ENCODE data around the gene EBLN1. TPM values are rescaled to one million over a fixed set of nuclear protein-coding genes. Genes with fewer than 3 reads are reported as not detected.

Gene EBLN1
- total RNA-seq, result not detected

GRCh38 chr10:22217842-22218241, at the start of gene EBLN1:
EBLN1 (minus strand) TSS chr10:22218015; CDS start chr10:22209983, 8,032 bp downstream.
- Mint-ChIP-seq H3K27me3 (ENCODE audit: low read depth) (no peaks in the 10 kb centered on the region), H3K27ac (no peak within 1 kb of the TSS), H3K9me3 (no peaks in the 10 kb centered on the region), H3K36me3 (ENCODE audit: insufficient read depth in 2 of 2) (no peaks in the 10 kb centered on the region), H3K4me1 (ENCODE audit: low read depth) (peaks cover 35% of the 10 kb centered on the region), H3K4me3 (no peak within 1 kb of the TSS)
- ATAC-seq (replicated peaks in 1 of 2) (no peak), DNase-seq (no peak)

- peaks cover 24% of the 10 kb centered on the region for H3K27me3 Mint-ChIP-seq (ENCODE audit: low read depth)
- no peaks in the 10 kb centered on the region for H3K9me3 Mint-ChIP-seq
- DNase-seq (no peak), ATAC-seq (replicated peaks in 1 of 2) (no peak)
- peaks cover 0 to 3% of the 10 kb centered on the region in 2 donors for H3K36me3 Mint-ChIP-seq (ENCODE audit: insufficient read depth in 2 of 2)
- peaks cover 6% of the 10 kb centered on the region for H3K4me1 Mint-ChIP-seq (ENCODE audit: low read depth)
- H3K27ac Mint-ChIP-seq, result no peak overlapping the region
- no peak overlapping the region for H3K4me3 Mint-ChIP-seq
Observed at GRCh38 chr10:22265839-22266537, 48.2 kb upstream of the EBLN1 start.

- Mint-ChIP-seq H3K4me1 (ENCODE audit: low read depth) (peaks cover under 1% of the 10 kb centered on the region), H3K27me3 (ENCODE audit: low read depth) (peaks cover 35% of the 10 kb centered on the region), H3K27ac (no peak overlapping the region), H3K4me3 (no peak overlapping the region), H3K36me3 (ENCODE audit: insufficient read depth in 2 of 2) (peaks cover 0 to 3% of the 10 kb centered on the region in 2 donors), H3K9me3 (no peaks in the 10 kb centered on the region)
- DNase-seq, result no peak
- no peak for ATAC-seq (replicated peaks in 1 of 2)
Observed at GRCh38 chr10:22263106-22263505, 45.3 kb upstream of the EBLN1 start.

GRCh38 chr10:22259280-22259679, 41.5 kb upstream of the EBLN1 start:
- DNase-seq (peak; percentile 10 to 16), ATAC-seq (replicated peaks in 1 of 2) (peak; percentile 60 to 73)
- Mint-ChIP-seq H3K4me3 (no peak overlapping the region), H3K36me3 (ENCODE audit: insufficient read depth in 2 of 2) (no peaks in the 10 kb centered on the region), H3K4me1 (ENCODE audit: low read depth) (peaks cover 4% of the 10 kb centered on the region), H3K27me3 (ENCODE audit: low read depth) (peaks cover 18% of the 10 kb centered on the region), H3K9me3 (no peaks in the 10 kb centered on the region), H3K27ac (no peak overlapping the region)

- H3K27me3 Mint-ChIP-seq (ENCODE audit: low read depth), result peaks cover 18% of the 10 kb centered on the region
- H3K4me3 Mint-ChIP-seq, result no peak overlapping the region
- DNase-seq (no peak), ATAC-seq (replicated peaks in 1 of 2) (no peak)
- no peak overlapping the region for H3K27ac Mint-ChIP-seq
- no peaks in the 10 kb centered on the region for H3K9me3 Mint-ChIP-seq
- H3K4me1 Mint-ChIP-seq (ENCODE audit: low read depth), result peaks cover 9% of the 10 kb centered on the region
- no peaks in the 10 kb centered on the region for H3K36me3 Mint-ChIP-seq (ENCODE audit: insufficient read depth in 2 of 2)
Observed at GRCh38 chr10:22258471-22258870, 40.7 kb upstream of the EBLN1 start.

DNA sequence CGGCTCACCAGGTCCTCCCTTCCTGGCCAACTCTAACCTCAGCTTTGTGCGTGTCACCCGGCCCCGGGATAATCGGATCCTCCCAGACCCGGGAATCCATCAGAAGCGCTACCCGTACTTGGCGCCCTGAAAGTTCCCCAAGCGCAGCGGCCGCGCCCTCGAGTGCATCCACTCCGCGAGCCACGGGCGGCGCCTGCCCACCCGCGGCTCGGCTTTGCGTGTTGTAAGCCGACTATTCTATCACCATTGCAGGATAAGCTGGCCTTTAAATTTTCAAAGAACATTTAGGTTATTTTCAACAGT, 35.7 kb upstream of the EBLN1 start:
- no peaks in the 10 kb centered on the region for H3K9me3 Mint-ChIP-seq
- ATAC-seq (replicated peaks in 1 of 2), result no peak
- peaks cover 26% of the 10 kb centered on the region for H3K4me1 Mint-ChIP-seq (ENCODE audit: low read depth)
- H3K36me3 Mint-ChIP-seq (ENCODE audit: insufficient read depth in 2 of 2), result peaks cover 5 to 8% of the 10 kb centered on the region in 2 donors
- H3K4me3 Mint-ChIP-seq, result peak overlapping the region; percentile 89 to 94
- H3K27ac Mint-ChIP-seq, result peak overlapping the region; percentile 97
- peak; percentile 29 to 45 for DNase-seq
- peaks cover 11% of the 10 kb centered on the region for H3K27me3 Mint-ChIP-seq (ENCODE audit: low read depth)

DNA sequence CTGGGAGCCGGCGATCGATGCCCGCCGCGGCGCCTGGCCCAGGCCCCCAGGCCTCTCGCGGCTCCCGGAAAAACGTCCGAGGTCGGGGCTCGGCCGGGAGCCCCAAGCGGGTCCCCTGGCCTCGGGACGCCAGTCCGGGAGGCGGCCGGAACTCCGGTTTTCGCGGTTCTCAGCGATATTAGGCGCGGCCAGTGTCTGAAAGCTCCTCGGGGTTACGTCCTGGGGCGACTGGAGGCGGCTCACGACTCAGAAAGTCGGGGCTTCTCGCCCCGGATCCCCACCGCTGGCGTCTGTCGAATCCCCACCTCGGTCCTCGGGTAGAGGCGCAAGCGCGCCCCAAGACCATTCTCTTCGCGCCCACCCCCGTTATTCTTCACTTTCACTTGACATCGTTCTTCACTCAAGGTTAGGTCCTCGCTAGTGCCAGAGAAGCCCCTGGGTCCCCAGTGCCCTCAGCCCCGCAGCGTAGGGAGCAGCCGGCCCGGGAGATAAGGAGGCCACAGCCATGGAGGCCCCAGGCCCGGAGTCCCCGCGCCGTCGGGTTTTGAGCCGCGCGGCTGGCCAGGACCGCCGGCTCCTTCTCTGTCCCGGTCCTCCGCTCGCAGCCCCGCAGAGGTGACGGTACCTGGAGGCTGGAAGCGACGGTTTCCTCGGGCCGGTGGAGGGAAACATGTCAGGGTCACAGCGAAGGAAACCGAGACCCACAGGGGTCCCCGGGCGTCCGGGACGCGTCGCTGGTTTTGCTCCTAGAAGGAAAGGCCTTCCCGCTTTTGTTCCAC, 35.2 kb upstream of the EBLN1 start:
- ATAC-seq (replicated peaks in 1 of 2) (peak; percentile 40 to 47), DNase-seq (peak; percentile 44 to 55)
- H3K9me3 Mint-ChIP-seq, result no peaks in the 10 kb centered on the region
- peak overlapping the region; percentile 93 to 94 for H3K4me3 Mint-ChIP-seq
- H3K27ac Mint-ChIP-seq, result peak overlapping the region; percentile 97
- peaks cover 5 to 8% of the 10 kb centered on the region in 2 donors for H3K36me3 Mint-ChIP-seq (ENCODE audit: insufficient read depth in 2 of 2)
- H3K27me3 Mint-ChIP-seq (ENCODE audit: low read depth), result peaks cover 7% of the 10 kb centered on the region
- peaks cover 32% of the 10 kb centered on the region for H3K4me1 Mint-ChIP-seq (ENCODE audit: low read depth)

DNA sequence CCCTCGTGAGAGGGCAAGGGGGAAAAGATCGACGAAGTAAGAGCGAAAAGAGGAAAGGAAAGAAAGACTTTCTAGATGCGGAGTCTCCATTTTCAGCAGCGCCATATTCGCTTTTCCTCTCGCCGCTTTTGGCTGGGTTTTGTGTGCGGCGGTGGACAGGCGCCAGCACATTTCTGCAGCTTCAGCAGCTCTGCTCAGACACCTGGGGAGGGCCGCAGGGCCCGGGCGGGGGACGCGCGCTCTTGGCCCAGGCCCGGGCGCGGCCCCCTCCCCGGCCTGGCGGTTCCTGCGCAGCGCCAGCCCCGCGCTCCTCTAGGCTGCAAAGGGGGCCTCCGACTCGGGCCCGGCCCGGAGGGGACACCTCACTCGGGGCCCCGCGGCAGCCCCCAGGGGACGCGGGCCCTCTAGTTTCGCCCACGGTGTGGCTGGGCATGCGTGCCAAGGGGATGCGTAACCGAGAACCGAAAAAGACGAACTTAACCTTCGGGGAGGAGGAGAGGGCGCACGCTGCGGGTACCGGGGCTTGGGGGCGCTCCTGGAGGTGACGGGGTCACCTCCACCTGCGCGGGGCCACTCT, 34.5 kb upstream of the EBLN1 start:
- ATAC-seq (replicated peaks in 1 of 2) (peak; percentile 75 to 89), DNase-seq (peak; percentile 77 to 86)
- H3K4me3 Mint-ChIP-seq, result peak overlapping the region; percentile 93 to 94
- H3K9me3 Mint-ChIP-seq, result no peaks in the 10 kb centered on the region
- peak overlapping the region; percentile 98 for H3K27ac Mint-ChIP-seq
- peaks cover 5 to 8% of the 10 kb centered on the region in 2 donors for H3K36me3 Mint-ChIP-seq (ENCODE audit: insufficient read depth in 2 of 2)
- H3K27me3 Mint-ChIP-seq (ENCODE audit: low read depth), result peaks cover 6% of the 10 kb centered on the region
- peaks cover 39% of the 10 kb centered on the region for H3K4me1 Mint-ChIP-seq (ENCODE audit: low read depth)

DNA sequence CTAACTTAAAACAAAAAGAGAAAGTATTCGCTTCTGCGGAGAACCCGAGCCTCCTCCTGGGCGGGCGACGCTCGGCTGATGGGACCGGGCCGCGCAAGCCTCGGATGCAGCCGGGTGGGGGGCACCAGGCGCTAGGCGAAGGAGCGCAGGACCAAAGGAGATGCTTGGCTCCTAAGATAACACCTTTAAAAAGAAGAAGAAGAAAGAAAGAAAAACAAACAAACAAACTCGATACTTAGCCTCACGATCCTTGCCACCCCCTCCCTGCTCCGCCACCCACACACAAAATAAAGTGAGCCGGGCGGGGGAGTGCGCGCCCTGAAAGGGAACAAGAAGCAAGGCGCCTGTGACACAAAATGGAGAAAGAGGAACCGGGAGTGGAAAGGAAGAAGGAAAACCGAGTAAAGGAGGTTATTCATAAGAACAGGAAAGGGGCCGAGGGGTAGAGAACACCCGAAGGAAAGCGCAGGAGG, 34.0 kb upstream of the EBLN1 start:
- Mint-ChIP-seq H3K27me3 (ENCODE audit: low read depth) (peaks cover under 1% of the 10 kb centered on the region), H3K27ac (peak overlapping the region; percentile 98), H3K36me3 (ENCODE audit: insufficient read depth in 2 of 2) (peaks cover 5 to 10% of the 10 kb centered on the region in 2 donors), H3K4me1 (ENCODE audit: low read depth) (peaks cover 44% of the 10 kb centered on the region), H3K4me3 (peak overlapping the region; percentile 93 to 94), H3K9me3 (peaks cover 0 to 1% of the 10 kb centered on the region in 2 donors)
- peak; percentile 71 to 75 for DNase-seq
- peak; percentile 28 to 34 for ATAC-seq (replicated peaks in 1 of 2)

DNA sequence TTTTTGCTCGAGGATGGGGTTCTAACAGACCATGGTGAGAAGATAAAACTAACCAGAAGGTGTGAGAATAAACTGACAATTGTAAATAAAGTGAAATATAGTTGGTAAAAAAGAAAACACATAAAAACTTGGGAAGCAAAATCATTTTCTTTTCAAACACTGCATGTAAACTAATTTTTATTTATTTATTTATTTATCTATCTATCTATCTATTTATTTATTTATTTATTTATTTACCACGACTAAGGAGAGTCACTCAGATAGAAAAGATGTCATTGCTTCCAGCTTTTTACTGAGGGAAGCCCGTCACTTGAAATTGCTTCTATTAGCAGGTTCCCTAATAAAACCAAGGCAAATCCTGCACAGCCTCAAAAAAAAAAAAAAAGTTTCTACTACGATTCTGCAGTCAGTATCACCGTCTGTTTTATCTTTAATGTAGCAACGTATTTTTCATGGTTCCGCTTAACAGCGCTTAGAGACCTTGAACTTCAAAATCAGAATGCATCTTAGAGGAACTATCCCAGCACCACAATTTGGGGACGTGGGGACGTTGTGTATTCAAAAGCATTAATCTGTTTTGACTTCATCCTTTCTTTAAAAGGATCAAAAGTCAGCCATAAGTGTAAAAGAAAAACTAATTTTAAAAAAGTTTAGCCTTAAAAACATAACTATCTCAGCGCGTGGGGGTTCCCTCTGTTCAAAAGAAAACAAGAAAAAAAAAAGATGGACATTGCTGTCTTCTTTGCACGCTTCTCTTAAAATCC, 33.3 kb upstream of the EBLN1 start:
- Mint-ChIP-seq H3K36me3 (ENCODE audit: insufficient read depth in 2 of 2) (peaks cover 5 to 10% of the 10 kb centered on the region in 2 donors), H3K4me1 (ENCODE audit: low read depth) (peaks cover 51% of the 10 kb centered on the region), H3K27me3 (ENCODE audit: low read depth) (no peaks in the 10 kb centered on the region), H3K4me3 (peak overlapping the region; percentile 93 to 94), H3K27ac (peak overlapping the region; percentile 98), H3K9me3 (peaks cover 0 to 1% of the 10 kb centered on the region in 2 donors)
- DNase-seq (no peak), ATAC-seq (replicated peaks in 1 of 2) (no peak)

DNA sequence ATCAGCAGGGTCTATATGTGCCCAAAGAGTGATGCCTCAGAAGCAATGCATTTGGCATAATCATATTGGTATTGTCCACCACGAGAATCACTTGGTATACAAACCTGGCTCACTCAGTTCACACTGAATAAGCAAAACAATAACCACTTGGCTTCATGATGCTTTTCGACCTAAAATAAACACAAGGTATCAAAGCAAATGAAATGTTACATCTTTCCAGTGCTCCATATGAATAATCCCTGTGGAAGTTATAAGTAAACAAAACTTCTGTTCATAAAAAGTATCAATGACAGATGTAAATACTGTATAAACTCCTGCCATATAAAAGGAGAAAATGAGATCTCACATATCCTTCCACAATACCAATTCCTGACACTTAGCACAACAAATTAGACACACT, 29.8 kb upstream of the EBLN1 start:
- Mint-ChIP-seq H3K36me3 (ENCODE audit: insufficient read depth in 2 of 2) (peaks cover 5 to 10% of the 10 kb centered on the region in 2 donors), H3K4me3 (peak overlapping the region; percentile 72 to 93), H3K27me3 (ENCODE audit: low read depth) (peaks cover 9% of the 10 kb centered on the region), H3K27ac (peak overlapping the region; percentile 99), H3K4me1 (ENCODE audit: low read depth) (peaks cover 52% of the 10 kb centered on the region), H3K9me3 (peaks cover 0 to 1% of the 10 kb centered on the region in 2 donors)
- DNase-seq (no peak), ATAC-seq (replicated peaks in 1 of 2) (peak in 1 of 2 donors; percentile 32)

GRCh38 chr10:22246680-22247391, 29.0 kb upstream of the EBLN1 start:
- ATAC-seq (replicated peaks in 1 of 2) (peak; percentile 91), DNase-seq (peak; percentile 52 to 61)
- H3K36me3 Mint-ChIP-seq (ENCODE audit: insufficient read depth in 2 of 2), result peaks cover 3 to 8% of the 10 kb centered on the region in 2 donors
- peaks cover 9% of the 10 kb centered on the region for H3K27me3 Mint-ChIP-seq (ENCODE audit: low read depth)
- peaks cover 52% of the 10 kb centered on the region for H3K4me1 Mint-ChIP-seq (ENCODE audit: low read depth)
- H3K27ac Mint-ChIP-seq, result peak overlapping the region; percentile 99
- H3K4me3 Mint-ChIP-seq, result peak overlapping the region; percentile 72 to 93
- H3K9me3 Mint-ChIP-seq, result peaks cover 0 to 1% of the 10 kb centered on the region in 2 donors
